LNCAP (cell line): ENCODE measurements around the gene CAD.
A peak's percentile ranks its signal among the peaks of the same experiment; 100 is the strongest.

Experiments used
- TF ChIP-seq, protein P1 (sequence below): fragments of 450-650 bp; IDR thresholded peaks from 2 replicates; pipeline ENCODE4 v1.5.1; 2017; ENCODE audit warnings: mild to moderate bottlenecking

Gene CAD

DNA sequence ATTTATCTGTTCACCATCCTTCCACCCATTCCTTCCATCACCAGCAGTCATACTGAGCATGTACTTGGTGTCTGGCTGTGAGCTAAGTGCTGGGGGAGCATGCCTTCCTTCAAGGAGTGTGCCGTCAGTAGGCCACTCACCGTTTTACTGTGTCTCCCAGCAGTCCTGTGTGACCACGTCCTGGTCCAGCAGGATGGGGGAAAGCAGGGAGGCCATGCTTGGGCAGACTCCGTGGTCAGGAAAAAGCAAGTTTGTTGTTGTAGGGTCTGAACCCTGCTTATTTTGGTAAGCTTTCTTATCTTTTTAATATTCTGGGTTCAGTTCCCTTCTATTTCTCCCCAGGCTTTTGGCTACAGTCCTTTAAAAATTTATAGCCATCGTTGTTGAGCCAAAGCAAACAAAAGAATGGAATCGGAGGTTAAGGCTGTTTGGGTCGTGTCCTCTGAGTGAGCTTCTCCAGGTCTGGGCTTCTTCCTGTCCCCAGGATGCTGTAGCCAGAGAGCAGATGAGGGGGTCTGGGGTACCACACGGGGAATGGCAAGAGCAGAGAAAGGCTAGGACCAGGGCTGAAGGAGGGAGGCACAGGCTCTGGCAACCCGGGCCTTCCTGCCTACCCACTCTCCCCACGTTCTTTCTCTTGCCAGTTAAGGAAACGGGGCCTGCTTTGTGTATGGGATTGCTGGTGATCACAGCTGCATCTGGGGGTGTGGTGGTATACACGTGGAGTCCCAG is 32.2 kb downstream of the CAD start:
- TF ChIP-seq, protein P1, sequence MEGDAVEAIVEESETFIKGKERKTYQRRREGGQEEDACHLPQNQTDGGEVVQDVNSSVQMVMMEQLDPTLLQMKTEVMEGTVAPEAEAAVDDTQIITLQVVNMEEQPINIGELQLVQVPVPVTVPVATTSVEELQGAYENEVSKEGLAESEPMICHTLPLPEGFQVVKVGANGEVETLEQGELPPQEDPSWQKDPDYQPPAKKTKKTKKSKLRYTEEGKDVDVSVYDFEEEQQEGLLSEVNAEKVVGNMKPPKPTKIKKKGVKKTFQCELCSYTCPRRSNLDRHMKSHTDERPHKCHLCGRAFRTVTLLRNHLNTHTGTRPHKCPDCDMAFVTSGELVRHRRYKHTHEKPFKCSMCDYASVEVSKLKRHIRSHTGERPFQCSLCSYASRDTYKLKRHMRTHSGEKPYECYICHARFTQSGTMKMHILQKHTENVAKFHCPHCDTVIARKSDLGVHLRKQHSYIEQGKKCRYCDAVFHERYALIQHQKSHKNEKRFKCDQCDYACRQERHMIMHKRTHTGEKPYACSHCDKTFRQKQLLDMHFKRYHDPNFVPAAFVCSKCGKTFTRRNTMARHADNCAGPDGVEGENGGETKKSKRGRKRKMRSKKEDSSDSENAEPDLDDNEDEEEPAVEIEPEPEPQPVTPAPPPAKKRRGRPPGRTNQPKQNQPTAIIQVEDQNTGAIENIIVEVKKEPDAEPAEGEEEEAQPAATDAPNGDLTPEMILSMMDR, result no peak

DNA sequence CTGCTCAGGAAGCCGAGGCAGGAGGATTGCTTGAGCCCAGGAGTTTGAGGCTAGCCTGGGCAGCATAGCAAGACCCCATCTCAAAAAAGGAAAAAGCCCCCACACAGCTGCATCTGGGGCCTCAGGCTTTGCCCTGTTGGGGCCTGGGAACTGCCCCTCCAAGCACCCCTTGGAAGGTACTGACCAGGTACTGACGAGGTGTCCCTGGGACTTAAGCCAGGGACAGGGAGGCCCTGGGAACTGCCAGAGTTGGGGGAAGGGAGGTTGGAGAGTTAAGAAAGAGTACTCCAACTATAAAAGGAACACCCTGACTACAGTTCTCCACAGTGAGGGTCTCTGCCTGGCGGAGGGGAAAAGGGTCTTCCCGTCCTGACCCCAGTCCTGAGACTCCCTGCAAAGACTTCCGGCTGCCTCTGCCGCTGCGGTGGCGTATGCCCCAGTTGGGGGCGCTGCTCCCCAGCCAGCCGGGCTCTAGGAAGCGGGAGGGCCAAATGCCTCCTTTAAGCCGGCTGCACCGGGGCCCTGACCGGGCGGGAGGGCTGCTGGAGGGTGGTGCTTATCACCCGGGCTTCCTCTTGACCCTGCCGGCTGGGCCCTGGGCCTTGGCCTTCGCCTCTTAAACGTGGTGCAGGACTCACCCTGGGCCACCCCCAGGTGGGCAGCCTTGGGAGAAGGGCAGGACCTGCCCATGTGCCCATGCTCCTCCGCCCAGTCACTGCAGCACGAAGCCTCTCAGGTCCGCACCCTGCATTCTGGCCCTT is 32.9 kb downstream of the CAD start:
- TF ChIP-seq, protein P1, result peak; percentile 50

DNA sequence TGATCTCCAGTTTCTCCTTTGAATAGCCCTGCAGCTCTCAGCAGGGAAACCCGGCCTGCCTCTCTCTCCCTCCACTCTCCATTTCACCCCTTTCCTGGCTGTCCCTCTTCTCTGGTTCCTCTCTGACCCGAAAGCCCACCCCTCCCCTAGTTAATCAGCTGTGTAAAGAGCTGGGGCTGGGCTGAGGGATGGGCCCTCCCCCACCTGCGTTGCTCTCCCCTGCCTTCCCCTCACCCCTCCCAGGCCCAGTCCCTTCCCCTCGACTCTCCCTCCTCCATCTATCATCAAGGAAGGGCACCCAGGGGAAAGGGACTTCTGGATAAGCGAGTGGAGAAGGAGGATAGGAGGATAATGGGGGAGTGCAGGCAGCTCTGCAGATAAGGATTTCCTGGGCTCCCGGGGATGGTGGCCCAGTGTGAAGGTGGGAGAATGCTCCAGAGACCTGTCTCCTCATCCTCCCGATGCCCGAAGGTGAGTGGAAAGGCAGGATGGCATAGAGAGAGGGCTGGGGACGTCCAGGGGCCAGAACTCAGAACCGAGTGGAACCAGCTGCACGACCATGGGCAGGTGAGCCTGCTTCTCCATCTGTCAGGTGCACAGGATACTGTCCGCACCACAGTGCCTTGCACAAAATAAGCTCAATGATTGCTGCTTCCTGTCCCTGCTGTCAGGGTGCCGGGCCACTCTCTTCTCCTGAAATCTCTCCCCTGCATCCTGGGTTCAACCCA is 33.6 kb downstream of the CAD start:
- TF ChIP-seq, protein P1, result no peak

DNA sequence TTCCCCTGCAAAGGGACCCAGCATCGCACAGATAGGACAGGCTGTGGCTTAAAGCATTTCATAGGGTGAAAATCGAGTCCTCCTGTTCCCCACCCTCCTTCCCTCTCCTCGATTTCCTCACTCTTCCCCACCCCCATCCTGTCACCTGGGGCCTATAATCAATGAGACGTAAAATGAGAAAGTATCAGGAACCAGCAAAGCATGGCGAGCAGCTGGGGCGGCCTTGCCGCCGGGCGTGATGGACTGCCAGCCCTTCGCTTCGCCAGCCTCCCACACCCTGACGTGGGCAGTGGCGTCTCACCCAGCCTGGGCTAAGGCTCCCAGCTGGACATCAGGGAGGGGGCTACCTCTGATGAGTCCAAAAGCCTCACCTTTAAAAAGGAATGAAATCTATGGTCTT is 34.6 kb downstream of the CAD start:
- TF ChIP-seq, protein P1, result no peak

DNA sequence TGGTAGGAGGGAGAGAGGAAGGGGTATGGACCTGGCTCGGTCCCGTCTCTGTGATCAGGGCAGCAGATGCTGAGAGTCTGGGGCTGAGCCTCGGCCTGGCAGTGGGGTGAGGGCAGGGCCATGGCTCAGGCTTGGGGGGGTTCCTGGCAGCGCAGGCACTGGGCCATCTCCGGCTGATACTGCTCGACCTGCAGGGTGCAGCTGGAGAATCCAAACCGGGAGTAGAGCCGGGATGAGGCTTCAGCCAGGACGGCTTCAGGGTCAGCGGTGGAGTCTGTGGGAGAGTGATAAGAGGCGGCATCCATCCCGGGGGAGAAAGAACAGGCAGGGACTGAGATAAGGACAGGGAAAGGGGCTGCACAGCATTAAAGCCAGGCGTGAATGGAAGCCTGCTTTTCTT is 38.0 kb downstream of the CAD start:
- TF ChIP-seq, protein P1, result no peak

DNA sequence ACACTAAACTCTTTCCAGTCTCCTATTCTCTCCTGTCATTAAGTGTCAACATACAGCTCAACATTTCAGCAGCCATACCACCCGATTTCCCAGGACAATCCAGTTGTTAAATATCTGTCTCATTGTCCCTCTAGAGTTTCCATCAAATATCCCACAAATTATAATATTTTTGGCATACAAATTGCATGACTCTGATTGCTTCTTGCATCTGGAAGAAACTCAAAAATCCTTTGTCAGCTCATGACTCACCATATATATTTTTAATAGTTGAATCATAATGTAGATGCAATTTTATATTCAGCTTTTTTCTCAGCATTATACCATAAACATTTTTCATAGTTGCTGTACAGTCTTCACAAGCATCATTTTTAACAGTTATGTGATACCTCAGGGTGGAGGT is 38.5 kb downstream of the CAD start:
- TF ChIP-seq, protein P1, result no peak

DNA sequence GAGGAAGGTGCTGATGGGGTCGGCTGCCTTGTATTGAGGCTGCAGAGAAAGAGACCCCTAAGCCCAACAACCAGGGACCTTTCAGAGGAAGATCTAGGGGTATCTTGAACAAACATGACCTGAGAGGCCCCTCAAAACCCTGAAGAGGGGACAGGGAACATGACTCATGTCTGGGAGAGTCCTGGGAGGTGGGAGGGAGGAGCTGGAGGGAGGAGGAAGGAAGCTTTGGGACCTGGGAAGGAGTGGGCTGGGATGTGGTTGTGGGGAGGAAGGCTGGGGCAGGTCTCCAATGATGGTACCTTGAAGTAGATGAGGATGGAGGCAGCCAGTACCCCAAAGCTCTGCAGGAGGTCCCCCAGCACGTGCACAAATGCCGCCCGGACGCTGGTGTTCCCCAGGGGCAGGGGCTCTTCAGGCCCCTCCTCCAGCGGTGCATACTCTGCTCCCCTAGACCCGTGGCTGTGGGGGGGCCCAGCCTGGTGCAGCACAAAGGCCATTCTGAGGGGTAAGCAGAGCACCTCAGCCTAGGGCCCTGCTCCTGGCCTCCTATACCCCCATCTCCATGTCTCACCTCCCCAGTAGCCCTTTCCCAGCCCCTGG is 39.8 kb downstream of the CAD start:
- TF ChIP-seq, protein P1, result no peak
